K562 (cell line): ENCODE results near the gene ZDHHC22. TPM values are rescaled to one million over a fixed set of nuclear protein-coding genes. Genes with fewer than 3 reads are reported as not detected.

ENCODE experiments used
- ATAC-seq: fragments of 200-7000 bp; cut with Tn5 transposase; 3 replicates; pipeline ENCODE4 v1.9.1; 2020; ENCODE audit warnings: moderate library complexity
- BruUV-seq: library from RNA; stranded (reverse); fragments of 400-500 nt; replicated peaks from 2 replicates; lab custom pipeline; 2021; lab: Mats Ljungman, UMichigan
- CTCF ChIA-PET: fragments of 300-600 bp; formaldehyde crosslinking; extraction: SDS; loops from one replicate; lab custom pipeline; 2021; ENCODE audit warnings: low intra/inter-chr PET ratio; lab: Yijun Ruan, JAX
- POLR2A ChIA-PET: fragments of 300-600, 350-650 bp; sonication (Branson Sonifier 250); formaldehyde crosslinking; extraction: SDS; loops from one replicate; lab custom pipeline; 2021; ENCODE audit warnings: antibody characterized with exemption, inconsistent platforms; lab: Yijun Ruan, JAX
- DNase-seq, 4 experiments: peaks; one replicate each; pipeline versions ENCODE4 v3.0.0 to v3.0.0-alpha.2; 2011 to 2018; ENCODE audit warnings: low spot score in 3 of 4, mixed read lengths in 3 of 4; ENCODE audit errors: extremely low read depth in 1 of 4
- FAIRE-seq: peaks from 2 replicates; lab custom pipeline; 2011; peaks lifted over from hg19 to GRCh38; lab: Jason Lieb, UNC
- H2AFZ ChIP-seq: 2 replicates; pipeline ENCODE4 v1.6.0; 2011; ENCODE audit warnings: low read depth, low read length, control low read depth, inconsistent platforms
- H3K27ac ChIP-seq: fragments of 200-600 bp; 3 replicates; pipeline ENCODE4 v1.8.0; 2011; ENCODE audit warnings: low read depth, mild to moderate bottlenecking, control low read depth, inconsistent platforms, low read length, moderate library complexity, mixed read lengths; ENCODE audit errors: extremely low read depth
- H3K27me3 ChIP-seq, 2 experiments: fragments of 300-600 bp in 1 of 2; 2 replicates in 1 of 2; 3 replicates in 1 of 2; pipeline versions ENCODE4 v1.6.0 to v1.8.0; 2011; ENCODE audit warnings: inconsistent platforms in 2 of 2, low read length in 2 of 2, mild to moderate bottlenecking in 1 of 2, mixed read lengths in 1 of 2, moderate library complexity in 1 of 2; ENCODE audit not compliant: control insufficient read depth in 2 of 2, insufficient read depth in 2 of 2
- H3K36me3 ChIP-seq: fragments of 300-600 bp; 3 replicates; pipeline ENCODE4 v1.8.0; 2011; ENCODE audit warnings: mild to moderate bottlenecking, low read length, inconsistent platforms; ENCODE audit not compliant: control insufficient read depth, insufficient read depth
- H3K4me1 ChIP-seq, 2 experiments: fragments of 200-600 bp in 1 of 2; replicated peaks in 1 of 2; 2 replicates in 1 of 2; 3 replicates in 1 of 2; pipeline versions ENCODE4 v1.5.1 to v1.8.0; 2011; ENCODE audit warnings: inconsistent platforms in 2 of 2, low read length in 2 of 2, mild to moderate bottlenecking in 1 of 2, mixed read lengths in 1 of 2, moderate library complexity in 1 of 2; ENCODE audit not compliant: control insufficient read depth in 2 of 2, insufficient read depth in 2 of 2
- H3K4me2 ChIP-seq: 2 replicates; pipeline ENCODE4 v1.6.1; 2011; ENCODE audit warnings: low read length, control low read depth, inconsistent platforms, mixed read lengths; ENCODE audit not compliant: insufficient read depth
- H3K4me3 ChIP-seq: fragments of 200-600 bp; sonication (generic), shearing (Covaris generic); 2 replicates; pipeline ENCODE4 v1.5.1; 2016; ENCODE audit warnings: control low read depth, inconsistent platforms
- H3K79me2 ChIP-seq: fragments of 200-600 bp; 3 replicates; pipeline ENCODE4 v1.8.0; 2011; ENCODE audit warnings: low read length, inconsistent platforms; ENCODE audit not compliant: control insufficient read depth, insufficient read depth
- H3K9ac ChIP-seq, 2 experiments: 2 replicates each; pipeline versions ENCODE4 v1.6.0 to v1.6.1; 2011; ENCODE audit warnings: low read depth in 2 of 2, low read length in 2 of 2, control low read depth in 1 of 2, inconsistent platforms in 1 of 2, mild to moderate bottlenecking in 1 of 2, mixed read lengths in 1 of 2; ENCODE audit not compliant: insufficient read depth in 1 of 2
- H3K9me1 ChIP-seq: one replicate; pipeline ENCODE4 v1.6.0; 2011; ENCODE audit warnings: inconsistent platforms, mild to moderate bottlenecking, low read length, moderate library complexity; ENCODE audit not compliant: control insufficient read depth, insufficient read depth
- H3K9me3 ChIP-seq: replicated peaks from 2 replicates; pipeline ENCODE4 v1.5.1; 2011; ENCODE audit warnings: low read depth, low read length, inconsistent platforms; ENCODE audit not compliant: control insufficient read depth, insufficient read depth
- H4K20me1 ChIP-seq: replicated peaks from 2 replicates; pipeline ENCODE4 v1.6.1; 2011; ENCODE audit warnings: low read length, inconsistent platforms, mixed read lengths; ENCODE audit not compliant: control insufficient read depth, insufficient read depth
- ARID1B ChIP-seq: fragments of 450-650 bp; IDR thresholded peaks from 2 replicates; pipeline ENCODE4 v1.6.1; 2016; ENCODE audit warnings: antibody characterized with exemption, mild to moderate bottlenecking, inconsistent platforms
- BHLHE40 ChIP-seq: IDR thresholded peaks from 2 replicates; pipeline ENCODE4 v1.6.1; 2011; ENCODE audit warnings: low read length, improper control_type of control experiment
- CBFA2T2 ChIP-seq: fragments of 450-650 bp; conservative IDR thresholded peaks from 2 replicates; pipeline ENCODE4 v1.6.1; 2017; ENCODE audit warnings: mild to moderate bottlenecking
- CBFA2T3 ChIP-seq: fragments of 450-650 bp; IDR thresholded peaks from 2 replicates; pipeline ENCODE4 v1.6.1; 2017
- CC2D1A ChIP-seq: fragments of 450-650 bp; IDR thresholded peaks from 2 replicates; pipeline ENCODE4 v1.6.1; 2017; ENCODE audit warnings: mild to moderate bottlenecking
- DPF2 ChIP-seq: fragments of 450-650 bp; IDR thresholded peaks from 2 replicates; pipeline ENCODE4 v1.6.1; 2016
- EP300 ChIP-seq: IDR thresholded peaks from 2 replicates; pipeline ENCODE4 v1.6.1; 2012; ENCODE audit warnings: low read length, improper control_type of control experiment
- FOSL1 ChIP-seq: fragments of 200-800 bp; sonication (Bioruptor generic); conservative IDR thresholded peaks from 2 replicates; pipeline ENCODE4 v1.6.1; 2016; ENCODE audit warnings: missing genetic modification characterization, missing compliant biosample characterization
- FOXM1 ChIP-seq, 2 experiments: fragments of 450-650 bp in 1 of 2; sonication (generic) in 1 of 2; formaldehyde crosslinking in 1 of 2; IDR thresholded peaks; 2 replicates each; pipeline versions ENCODE4 v1.6.1 to v1.9.0; 2017 to 2022; ENCODE audit warnings: low read depth in 2 of 2, mild to moderate bottlenecking in 2 of 2, missing genetic modification reagents in 1 of 2, moderate library complexity in 1 of 2
- KAT7 ChIP-seq: sonication (generic); formaldehyde crosslinking; IDR thresholded peaks from 2 replicates; pipeline ENCODE4 v1.8.0; 2022; ENCODE audit warnings: missing genetic modification reagents, mild to moderate bottlenecking, borderline replicate concordance
- KDM1A ChIP-seq, 2 experiments: fragments of 450-650 bp; IDR thresholded peaks; 2 replicates each; pipeline ENCODE4 v1.6.1; 2016; ENCODE audit warnings: mild to moderate bottlenecking in 2 of 2
- KLF16 ChIP-seq: IDR thresholded peaks from 2 replicates; pipeline ENCODE4 v1.6.1; 2016; ENCODE audit warnings: antibody characterized with exemption
- MTA2 ChIP-seq: fragments of 450-650 bp; IDR thresholded peaks from 2 replicates; pipeline ENCODE4 v1.6.1; 2016; ENCODE audit warnings: low read depth
- NCOR1 ChIP-seq: fragments of 450-650 bp; IDR thresholded peaks from 2 replicates; pipeline ENCODE4 v1.6.1; 2016; ENCODE audit warnings: mild to moderate bottlenecking, moderate library complexity
- NFIC ChIP-seq: fragments of 450-650 bp; IDR thresholded peaks from 2 replicates; pipeline ENCODE4 v1.6.1; 2017; ENCODE audit warnings: mild to moderate bottlenecking, inconsistent platforms
- NR4A1 ChIP-seq, 2 experiments: fragments of 250-450 bp in 1 of 2; fragments of 450-650 bp in 1 of 2; sonication (Bioruptor Pico) in 1 of 2; IDR thresholded peaks; 2 replicates each; pipeline versions ENCODE4 v1.4.0 to v1.6.1; 2016 to 2020; ENCODE audit warnings: mild to moderate bottlenecking in 2 of 2, missing compliant biosample characterization in 1 of 2, missing genetic modification characterization in 1 of 2, moderate library complexity in 1 of 2
- PHB2 ChIP-seq: fragments of 450-650 bp; IDR thresholded peaks from 2 replicates; pipeline ENCODE4 v1.6.1; 2017; ENCODE audit warnings: low read depth
- POLR2AphosphoS5 ChIP-seq: IDR thresholded peaks from 2 replicates; pipeline ENCODE4 v1.6.1; 2011; ENCODE audit warnings: mild to moderate bottlenecking, low read depth, low read length, moderate library complexity; ENCODE audit not compliant: control insufficient read depth, insufficient read depth
- SMAD3 ChIP-seq: fragments of 450-650 bp; formaldehyde crosslinking; conservative IDR thresholded peaks from 2 replicates; pipeline ENCODE4 v1.4.0; 2020; ENCODE audit warnings: mild to moderate bottlenecking
- SMARCA4 ChIP-seq: fragments of 450-650 bp; IDR thresholded peaks from 2 replicates; pipeline ENCODE4 v1.6.1; 2016
- SNIP1 ChIP-seq: fragments of 450-650 bp; IDR thresholded peaks from 2 replicates; pipeline ENCODE4 v1.7.1; 2017; ENCODE audit warnings: low read depth, mild to moderate bottlenecking
- SOX6 ChIP-seq: fragments of 450-650 bp; IDR thresholded peaks from 2 replicates; pipeline ENCODE4 v1.6.1; 2014; ENCODE audit warnings: mild to moderate bottlenecking
- TAL1 ChIP-seq: fragments of 450-650 bp; IDR thresholded peaks from 2 replicates; pipeline ENCODE4 v1.6.1; 2016; ENCODE audit warnings: mild to moderate bottlenecking
- TBL1XR1 ChIP-seq, 2 experiments: IDR thresholded peaks; 2 replicates each; pipeline ENCODE4 v1.6.1; 2012; ENCODE audit warnings: improper control_type of control experiment in 2 of 2, low read length in 2 of 2, mild to moderate bottlenecking in 1 of 2
- TCF3 ChIP-seq: sonication (generic); formaldehyde crosslinking; IDR thresholded peaks from 2 replicates; pipeline ENCODE4 v1.4.0; 2020; ENCODE audit warnings: mild to moderate bottlenecking, missing genetic modification reagents
- TEAD4 ChIP-seq, 2 experiments: sonication (generic) in 1 of 2; formaldehyde crosslinking in 1 of 2; IDR thresholded peaks; 2 replicates each; pipeline versions ENCODE4 v1.6.1 to v1.8.0; 2012 to 2022; ENCODE audit warnings: borderline replicate concordance in 1 of 2, inconsistent platforms in 1 of 2, low read length in 1 of 2, mild to moderate bottlenecking in 1 of 2, missing genetic modification reagents in 1 of 2
- TRIM24 ChIP-seq, 2 experiments: fragments of 450-650 bp; IDR thresholded peaks; 2 replicates each; pipeline ENCODE4 v1.6.1; 2016
- TSC22D4 ChIP-seq: fragments of 450-650 bp; IDR thresholded peaks from 2 replicates; pipeline ENCODE4 v1.6.1; 2016; ENCODE audit warnings: missing genetic modification characterization, missing biosample characterization, control low read depth
- ZNF316 ChIP-seq: fragments of 450-650 bp; IDR thresholded peaks from 2 replicates; pipeline ENCODE4 v1.6.1; 2016
- WGBS: fragments of 100-300 bp; shearing (Covaris generic); methylation state at CpG from one replicate; pipeline ENCODE4 v1.1.6; 2016; ENCODE audit warnings: low coverage, mixed read lengths; ENCODE audit not compliant: insufficient coverage; ENCODE audit errors: missing lambda C conversion rate; 5-methylcytosine and 5-hydroxymethylcytosine counted together
- in situ Hi-C: fragments of 300-500 bp; cut with MboI; formaldehyde crosslinking; loops from 4 replicates; pipeline ENCODE4 v1.15.0; 2018; ENCODE audit warnings: inconsistent platforms, mixed read lengths
- intact Hi-C: fragments of 100-400 bp; cut with micrococcal nuclease; formaldehyde crosslinking; loops from 2 replicates; pipeline ENCODE4 v1.14.2; 2022
- polyA plus RNA-seq, 8 experiments: library from polyadenylated mRNA; depleted of rRNA in 4 of 8; stranded (reverse) in 5 of 8; unstranded in 3 of 8; fragments of >200 nt; fragmentation: Nextera tagmentation in 2 of 8; fragmentation: Illumina TruSeq in 1 of 8; extraction: Ambion mirVana in 2 of 8; extraction: Trizol in 1 of 8; gene quantifications; 2 replicates each; pipeline versions ENCODE4 v1.2.1 to v1.2.3, GENCODE V29; 2011 to 2014; ENCODE audit warnings: inconsistent platforms in 1 of 8, missing spikeins in 1 of 8
- total RNA-seq, 7 experiments: library from RNA; depleted of rRNA in 6 of 7; stranded (reverse); fragments of >200 nt in 6 of 7; fragmentation: Illumina TruSeq in 2 of 7; extraction: Trizol in 2 of 7; gene quantifications; 2 replicates each; pipeline versions ENCODE4 v1.2.1 to v1.2.3, GENCODE V29; 2011 to 2021; ENCODE audit warnings: low replicate concordance in 1 of 7

ZDHHC22 gene
- total and polyA plus RNA-seq, 9 of the 15 experiments (the other 6 are each of a cell fraction or from before 2014, with no cell fraction given): not detected

DNA sequence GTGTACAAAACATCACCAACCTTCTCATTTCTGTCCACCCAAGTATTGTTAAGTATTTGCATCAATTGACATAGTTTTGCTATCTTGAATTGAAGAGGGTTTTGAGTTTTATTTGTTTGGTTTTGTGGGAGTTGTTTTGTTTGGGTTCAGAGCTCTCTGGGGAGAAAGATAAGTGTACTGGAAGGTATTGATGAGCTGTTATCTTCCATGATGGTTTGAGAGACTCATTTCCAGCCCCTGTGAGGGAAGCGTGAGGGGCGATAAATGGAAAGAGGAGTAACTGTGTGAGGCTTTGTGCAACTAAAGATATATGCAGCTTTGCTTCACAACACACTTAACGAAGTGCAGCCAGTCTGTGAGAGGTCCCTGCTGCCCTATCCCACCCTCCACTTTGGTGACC, 59.2 kb downstream of the ZDHHC22 start:
- POLR2A ChIA-PET: interaction anchor here (0.5 to 1.1 kb wide), 4 partner anchors 10 to 452 kb away, joined by 3 to 4 read pairs (median 3); no protein-coding TSS in a partner anchor

More for the DNA sequence above, 59.2 kb downstream of the ZDHHC22 start:
- Histone ChIP-seq H3K9me3 (no peaks in the 10 kb centered on the region), H3K79me2 (no peaks in the 10 kb centered on the region), H3K9me1 (no peaks in the 10 kb centered on the region), H3K27ac (no peak overlapping the region; the same call in 2 of the 3 replicates), H3K4me1 (peaks cover 0 to 13% of the 10 kb centered on the region in 2 experiments; a peak in 3 of 5 replicates), H3K27me3 (peaks cover 5 to 6% of the 10 kb centered on the region in 2 experiments; a peak in 3 of 5 replicates), H2AFZ (no peak overlapping the region), H3K9ac (peak overlapping the region in 1 of 2 experiments; percentile 64; a peak in 1 of 4 replicates), H3K4me2 (0 out of 2 replicates have a peak overlapping the region, but pooled peaks have one; percentile 25), H3K4me3 (no peak overlapping the region), H4K20me1 (no peaks in the 10 kb centered on the region), H3K36me3 (no peaks in the 10 kb centered on the region)
- 0% methylated on average over 3 of the region's 3 CpGs for WGBS
- CTCF ChIA-PET: no interaction called here
- in situ Hi-C loops: no loop called here
- ATAC-seq (peak; percentile 37; the same call in 2 of the 3 replicates), DNase-seq (peak in 2 of 4 experiments; percentile 15 to 51), FAIRE-seq (peak; percentile 75)
- no TSS peak for BruUV-seq
- peak; percentile 68 for TF ChIP-seq NFIC
- TF ChIP-seq CBFA2T2: peak; percentile 87
- TF ChIP-seq BHLHE40: 0 out of 2 replicates have a peak, but pooled peaks have one; percentile 5
- 0 out of 2 replicates have a peak, but pooled peaks have one; percentile 17 for TF ChIP-seq FOSL1
- no peak for TF ChIP-seq KAT7 (CRISPR knock-in tag)
- TF ChIP-seq SOX6: peak; percentile 43; the same call in 1 of the 2 replicates
- peak; percentile 88 for TF ChIP-seq TCF3
- peak; percentile 45; the same call in 1 of the 2 replicates for TF ChIP-seq MTA2
- TF ChIP-seq SNIP1: no peak
- peak; percentile 86 for TF ChIP-seq NCOR1
- TF ChIP-seq ARID1B: peak; percentile 86
- peak; percentile 69 for TF ChIP-seq KLF16
- peak; percentile 39; the same call in 1 of the 2 replicates for TF ChIP-seq CC2D1A
- TF ChIP-seq KDM1A (IDR thresholded peaks at IDR 0.05): peak; percentile 63
- no peak for TF ChIP-seq ZNF316
- peak; percentile 40; the same call in 1 of the 2 replicates for TF ChIP-seq EP300
- peak; percentile 49; the same call in 1 of the 2 replicates for TF ChIP-seq SMARCA4
- peak; percentile 35; the same call in 1 of the 2 replicates for TF ChIP-seq DPF2
- TF ChIP-seq TBL1XR1 (IDR thresholded peaks at IDR 0.05; ENCODE audit: low read length in 2 of 2): 0 out of 4 replicates have a peak, but pooled peaks of 1 of the 2 experiments have one; percentile 40
- TF ChIP-seq TSC22D4 (tag): no peak
- TF ChIP-seq TEAD4 (IDR thresholded peaks at IDR 0.05; ENCODE audit: low read length): peak; percentile 67; the same call in 1 of the 2 replicates
- TF ChIP-seq TEAD4 (CRISPR knock-in tag; IDR thresholded peaks at IDR 0.05; ENCODE audit: borderline replicate concordance): no peak
- no peak for TF ChIP-seq NR4A1 (CRISPR knock-in tag; IDR thresholded peaks at IDR 0.05)
- no peak for TF ChIP-seq NR4A1 (tag; IDR thresholded peaks at IDR 0.05)
- peak; percentile 34 to 52; a peak in 2 of 4 replicates for TF ChIP-seq TRIM24 (IDR thresholded peaks at IDR 0.05)
- no peak for TF ChIP-seq SMAD3 (CRISPR knock-in tag)
- peak; percentile 94 for TF ChIP-seq CBFA2T3
- peak; percentile 48; the same call in 1 of the 2 replicates for TF ChIP-seq PHB2
- TF ChIP-seq TAL1: peak; percentile 83
- peak; percentile 23; the same call in 1 of the 2 replicates for TF ChIP-seq POLR2AphosphoS5
- peak; percentile 53; the same call in 1 of the 2 replicates for TF ChIP-seq FOXM1 (IDR thresholded peaks at IDR 0.05; ENCODE audit: low read depth)
- no peak for TF ChIP-seq FOXM1 (CRISPR knock-in tag; IDR thresholded peaks at IDR 0.05; ENCODE audit: low read depth)
- intact Hi-C loops: no loop called here
